Muscle of arm (tissue), 12 donors: Measurements from ENCODE around the gene UBE2H. TPM values are rescaled to one million over a fixed set of nuclear protein-coding genes. Genes with fewer than 3 reads are reported as not detected.
"Not testable (repeated sequence)": the region's sequence is repeated elsewhere in the genome, so short reads cannot be mapped to it uniquely, and the experiment has no call there.

Experiments used
- DNase-seq: peaks from one replicate; pipeline ENCODE4 v3.0.0-alpha.2; 2013
- polyA plus RNA-seq, 12 donors: library from polyadenylated mRNA; unstranded; fragments of 120-200 nt; gene quantifications; one replicate each; pipeline ENCODE4 v1.2.1, GENCODE V29; 2013; ENCODE audit not compliant: insufficient read length in 12 of 12

The UBE2H gene
- polyA plus RNA-seq, 12 donors = 80.2 to 127 (median 104) TPM; not detected in 1

DNA sequence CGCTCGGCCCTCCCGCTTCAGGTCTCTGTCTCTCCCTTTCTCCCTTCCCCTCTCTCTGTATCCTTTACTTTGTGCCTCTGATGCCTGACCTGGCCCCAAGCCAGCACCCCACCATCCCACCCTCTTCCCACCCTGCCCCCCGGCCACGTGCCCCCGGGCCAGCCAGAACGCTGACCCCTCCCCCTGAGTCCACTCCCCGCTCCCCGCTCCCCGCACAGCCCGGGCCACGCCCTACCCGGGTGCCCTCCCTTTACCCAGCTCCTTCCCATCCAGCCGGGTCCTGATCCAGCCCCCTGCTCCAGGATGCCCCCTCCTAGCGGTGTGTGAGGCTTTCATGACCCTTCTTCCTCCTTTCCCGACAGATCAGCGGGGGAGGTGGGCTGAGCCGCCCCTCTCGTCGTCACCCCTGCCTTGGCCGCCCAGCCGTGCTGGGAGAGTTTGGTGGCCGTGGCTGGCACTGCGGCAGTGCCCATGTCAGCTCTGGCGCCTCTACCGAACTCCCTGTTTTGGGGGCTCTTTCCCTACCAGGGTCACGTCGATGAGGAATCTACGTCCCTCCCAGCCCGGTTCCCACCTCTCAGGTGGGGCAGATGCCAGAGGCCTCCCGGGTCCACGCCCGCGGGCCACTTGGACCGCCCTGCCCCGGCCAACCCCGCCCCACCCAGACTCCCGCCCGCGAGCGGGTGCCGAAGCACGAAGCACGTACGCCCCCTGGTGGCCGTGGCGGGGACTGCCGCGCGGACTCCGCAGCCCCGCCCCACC is 127.4 kb downstream of the UBE2H start:
- peak; percentile 88 for DNase-seq

DNA sequence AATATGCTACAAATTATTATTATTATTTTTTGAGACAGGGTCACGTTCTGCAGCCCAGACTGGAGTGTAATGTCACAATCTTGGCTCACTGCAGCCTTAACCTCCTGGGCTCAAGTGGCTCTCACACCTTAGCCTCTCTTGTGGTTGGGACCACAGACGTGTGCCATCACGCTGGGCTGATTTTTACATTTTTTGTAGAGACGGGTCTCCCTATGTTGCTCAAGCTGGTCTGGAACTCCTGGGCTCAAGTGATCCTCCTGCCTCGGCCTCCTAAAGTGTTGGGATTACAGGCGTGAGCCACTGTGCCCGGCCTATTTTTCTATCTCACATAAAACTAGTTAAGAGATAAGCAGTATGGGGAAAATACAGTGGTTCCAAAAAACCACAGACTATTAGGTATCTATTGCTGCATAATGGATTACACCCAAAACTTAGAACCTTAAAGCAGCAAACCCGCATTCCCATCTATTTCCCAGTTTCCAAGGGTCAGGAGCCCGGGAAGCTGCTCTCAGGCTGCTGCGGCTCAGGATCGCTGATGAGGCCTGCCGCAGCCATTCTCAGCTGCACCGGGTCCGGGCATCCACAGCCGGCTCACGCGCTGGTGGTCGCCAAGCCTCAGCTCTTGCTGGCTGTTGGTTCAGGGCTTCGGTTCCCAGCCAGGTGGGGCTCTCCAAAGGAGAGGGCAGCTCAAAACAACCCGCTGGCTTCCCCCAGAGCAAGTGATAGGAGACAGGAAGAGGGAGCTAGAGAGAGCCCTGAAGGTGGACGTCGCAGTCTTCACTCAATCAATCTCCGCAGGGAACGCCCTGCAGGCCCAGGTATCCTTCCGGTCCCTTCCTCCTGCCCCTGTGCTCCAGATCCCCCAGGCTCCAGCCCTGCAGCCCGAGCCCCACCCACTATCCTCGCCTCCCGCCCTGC is 128.2 kb downstream of the UBE2H start:
- no peak for DNase-seq

DNA sequence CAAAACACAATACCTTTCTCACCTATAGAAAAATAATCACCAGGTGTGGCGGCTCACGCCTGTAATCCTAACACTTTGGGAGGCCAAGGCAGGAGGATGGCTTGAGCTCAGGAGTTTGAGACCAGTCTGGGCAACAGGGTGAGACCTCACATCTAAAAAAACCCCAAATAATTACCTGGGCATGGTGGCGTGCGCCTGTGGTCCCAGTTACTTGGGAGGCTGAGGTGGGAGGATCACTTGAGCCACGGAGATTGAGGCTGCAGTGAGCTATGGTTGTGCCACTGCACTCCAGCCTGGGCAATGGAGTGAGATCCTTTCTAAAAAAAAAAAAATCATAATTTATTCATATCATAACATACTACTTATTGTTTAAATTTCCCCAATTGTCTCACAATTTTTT is 129.6 kb downstream of the UBE2H start:
- DNase-seq = not testable (repeated sequence)

DNA sequence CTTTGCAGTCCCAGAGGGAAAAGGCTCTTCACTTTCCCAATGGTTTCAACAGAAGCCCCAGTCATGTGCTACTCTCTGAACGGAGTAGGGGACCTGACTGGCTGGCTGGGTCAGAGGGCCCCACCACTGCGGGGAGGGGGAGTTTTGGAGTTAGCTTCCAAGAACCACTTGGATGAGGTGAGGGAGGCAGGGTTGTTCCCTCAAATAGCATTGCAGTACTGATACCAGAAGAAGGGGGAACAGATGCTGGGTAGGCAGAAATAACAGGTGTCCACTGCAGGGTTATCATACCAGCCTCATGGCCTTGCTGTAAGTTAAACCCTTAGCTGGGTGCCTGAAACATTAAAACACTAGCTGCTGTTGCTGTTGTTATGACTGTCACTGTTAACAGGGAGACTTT is 131.3 kb downstream of the UBE2H start:
- no peak for DNase-seq

DNA sequence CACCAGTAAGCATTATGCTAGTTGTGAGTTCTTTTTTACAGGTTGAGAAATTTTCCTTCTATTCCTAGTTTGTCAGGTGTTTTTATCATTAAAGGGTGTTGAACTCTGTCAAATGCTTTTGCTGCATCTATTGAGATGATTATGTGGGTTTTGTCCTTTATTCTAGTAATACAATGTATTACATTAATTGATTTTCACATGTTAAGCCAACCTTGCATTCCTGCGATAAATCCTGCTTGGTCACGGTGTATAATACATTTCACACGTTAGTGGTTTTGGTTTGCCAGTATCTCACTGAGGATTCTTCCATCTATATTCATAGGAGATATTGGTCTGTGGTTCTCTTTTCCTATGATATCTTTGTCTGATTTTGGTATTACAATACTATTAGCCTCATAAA is 136.0 kb downstream of the UBE2H start:
- DNase-seq = no peak

DNA sequence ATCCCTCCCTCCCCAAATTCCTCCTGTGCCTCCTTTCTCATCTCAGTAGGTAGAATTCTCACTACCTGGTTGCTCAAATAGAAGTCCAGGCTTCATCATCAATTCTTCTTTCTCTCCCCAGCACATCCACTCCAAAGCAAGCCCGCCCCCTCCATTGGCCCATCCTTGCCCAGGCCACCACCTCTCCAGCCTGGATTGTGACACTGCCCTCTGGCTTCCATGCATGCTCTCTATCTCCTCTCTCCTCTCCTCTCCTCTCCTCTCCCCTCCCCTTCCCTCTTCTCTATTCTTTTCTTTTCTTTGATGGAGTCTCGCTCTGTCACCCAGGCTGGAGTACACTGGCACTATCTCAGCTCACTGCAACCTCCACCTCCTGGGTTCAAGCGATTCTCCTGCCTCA is 144.9 kb downstream of the UBE2H start:
- no peak for DNase-seq

DNA sequence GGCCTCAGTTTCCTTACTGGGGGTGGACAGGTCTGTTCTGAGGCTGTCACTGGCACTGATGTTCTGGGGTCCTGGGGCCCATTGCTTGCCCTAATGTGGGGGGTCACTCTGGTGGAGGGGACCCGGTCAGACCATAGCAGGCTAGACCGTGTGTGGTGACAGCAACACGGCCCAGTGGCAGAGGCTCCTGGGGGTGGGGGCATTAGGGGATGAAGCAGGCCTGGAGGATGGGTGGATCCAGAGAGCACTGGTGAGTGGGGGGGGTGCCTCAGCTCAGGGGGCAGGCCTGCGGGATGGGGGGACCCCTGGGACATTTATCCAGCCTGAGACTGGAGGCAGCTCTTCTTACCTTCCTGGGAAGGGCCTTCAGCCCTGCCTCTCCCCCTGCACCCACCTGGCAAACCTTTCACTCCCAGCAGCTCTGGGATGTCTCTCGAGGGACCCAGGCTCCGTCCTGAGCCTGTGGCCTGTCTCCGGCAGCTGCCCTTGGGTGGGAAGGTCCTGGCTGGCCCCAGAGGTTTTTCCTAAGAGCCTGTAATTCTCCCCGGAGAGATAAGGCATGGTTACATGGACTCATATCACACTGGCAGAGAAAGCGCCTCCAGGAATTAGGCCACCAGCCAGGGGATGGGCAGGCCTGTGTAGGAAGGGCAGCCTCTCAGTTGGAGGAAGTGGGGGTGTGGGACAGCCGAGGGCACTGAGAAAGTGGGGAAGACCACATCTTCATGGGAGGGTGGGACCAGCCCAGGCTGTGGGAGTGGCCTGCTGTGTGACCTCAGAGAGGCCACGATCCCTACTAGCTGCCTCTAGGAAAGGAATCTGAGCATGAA is 147.7 kb downstream of the UBE2H start:
- DNase-seq = no peak

DNA sequence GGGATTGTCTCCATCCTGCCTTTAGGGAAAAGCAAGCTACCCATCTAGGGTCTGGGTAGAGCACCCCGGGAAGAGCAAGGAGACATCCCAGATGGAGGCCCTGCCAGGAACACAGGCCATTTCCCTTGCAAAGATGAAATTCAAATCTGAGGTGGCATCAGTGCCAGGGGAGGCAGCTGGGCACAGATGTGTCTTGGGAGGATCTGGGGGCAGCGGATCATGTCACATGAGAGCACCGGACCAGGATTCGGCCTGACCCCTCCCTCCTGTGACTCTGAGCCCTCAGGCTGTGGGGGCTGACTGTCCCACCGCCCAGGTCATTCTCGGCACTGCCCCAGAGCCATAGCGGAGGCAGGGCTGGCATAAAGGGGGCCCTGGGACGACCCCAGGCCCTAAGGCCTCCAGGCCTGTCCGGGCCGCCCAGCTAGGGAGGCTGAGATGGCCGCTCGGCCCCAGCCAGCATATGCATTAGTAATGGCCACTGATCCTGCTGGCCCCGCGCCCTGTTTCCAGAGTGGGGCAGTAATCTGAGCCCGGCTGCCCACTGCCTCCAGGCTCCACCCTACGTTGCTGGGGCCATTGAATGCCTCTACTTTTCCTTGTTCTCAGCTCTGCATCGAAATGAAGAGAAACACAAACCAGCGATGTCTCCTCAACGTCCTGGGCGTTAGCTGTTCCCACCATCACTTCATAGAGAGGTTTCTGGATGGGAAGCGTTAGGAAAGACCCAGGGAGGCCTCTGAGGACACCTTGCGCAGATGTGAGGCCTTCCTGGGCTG is 148.5 kb downstream of the UBE2H start:
- no peak for DNase-seq

DNA sequence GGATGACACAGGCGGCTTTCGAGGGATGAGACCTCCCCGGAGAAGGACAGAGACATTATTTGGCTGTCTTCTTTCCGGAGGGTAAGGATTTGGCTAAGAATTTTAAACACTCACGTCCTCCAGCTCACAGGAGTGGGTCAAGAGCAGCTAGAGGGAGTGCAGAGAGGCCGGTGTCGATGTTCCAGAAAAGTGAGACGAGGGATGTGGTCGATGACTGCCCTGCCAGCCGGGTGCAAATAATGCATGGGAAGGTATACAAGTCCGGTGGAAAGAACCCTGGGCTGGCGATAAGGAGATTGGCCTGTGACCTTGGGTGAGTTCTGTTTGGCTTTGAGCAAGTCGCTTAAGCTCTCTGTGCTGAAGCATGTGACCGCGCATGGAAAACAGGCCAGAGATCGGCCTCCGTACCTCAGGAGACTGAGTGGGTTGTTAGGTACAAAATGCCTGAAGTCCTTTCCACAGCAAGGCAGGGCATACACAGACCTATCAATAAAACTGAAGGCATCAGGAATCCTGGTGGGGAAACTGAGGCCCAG is 149.1 kb downstream of the UBE2H start:
- no peak for DNase-seq

DNA sequence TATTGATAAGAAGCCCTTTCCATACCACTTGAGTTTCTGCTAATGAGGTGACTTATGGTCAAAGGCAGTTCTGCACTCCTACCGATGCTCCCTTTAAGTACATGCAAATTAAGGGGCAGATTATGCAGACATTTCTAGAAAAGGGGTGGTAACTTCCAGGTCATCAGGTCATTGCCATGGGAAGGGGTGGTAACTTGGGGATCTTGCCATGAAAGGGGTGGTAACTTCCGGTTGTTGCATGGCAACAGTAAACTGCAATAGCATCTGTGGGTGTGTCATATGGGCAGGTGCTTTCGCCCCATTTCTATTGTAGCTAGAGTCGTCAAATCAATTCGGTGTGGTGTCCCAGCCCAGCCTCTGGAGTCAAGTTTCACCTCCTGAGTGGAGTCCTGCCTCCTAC is 150.9 kb downstream of the UBE2H start:
- DNase-seq = no peak

DNA sequence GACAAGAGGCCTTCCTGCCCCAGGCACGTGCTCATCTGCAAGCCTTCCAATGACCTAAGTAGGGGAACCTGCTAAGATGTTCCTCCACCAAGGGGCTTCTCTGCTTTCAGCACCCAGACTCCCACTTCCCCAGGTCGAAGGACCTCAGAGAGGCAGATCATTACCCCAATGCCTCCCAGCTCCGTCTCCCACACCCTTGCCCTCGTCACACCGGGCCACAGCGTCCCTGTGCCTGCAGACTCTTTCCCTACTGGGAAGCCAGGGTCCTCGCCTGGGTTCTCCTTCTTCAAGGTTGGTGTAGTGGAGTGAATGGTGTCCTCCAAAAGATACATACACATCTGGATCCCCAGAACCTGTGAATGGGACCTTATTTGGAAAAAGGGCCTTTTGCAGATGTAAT is 151.9 kb downstream of the UBE2H start:
- no peak for DNase-seq

DNA sequence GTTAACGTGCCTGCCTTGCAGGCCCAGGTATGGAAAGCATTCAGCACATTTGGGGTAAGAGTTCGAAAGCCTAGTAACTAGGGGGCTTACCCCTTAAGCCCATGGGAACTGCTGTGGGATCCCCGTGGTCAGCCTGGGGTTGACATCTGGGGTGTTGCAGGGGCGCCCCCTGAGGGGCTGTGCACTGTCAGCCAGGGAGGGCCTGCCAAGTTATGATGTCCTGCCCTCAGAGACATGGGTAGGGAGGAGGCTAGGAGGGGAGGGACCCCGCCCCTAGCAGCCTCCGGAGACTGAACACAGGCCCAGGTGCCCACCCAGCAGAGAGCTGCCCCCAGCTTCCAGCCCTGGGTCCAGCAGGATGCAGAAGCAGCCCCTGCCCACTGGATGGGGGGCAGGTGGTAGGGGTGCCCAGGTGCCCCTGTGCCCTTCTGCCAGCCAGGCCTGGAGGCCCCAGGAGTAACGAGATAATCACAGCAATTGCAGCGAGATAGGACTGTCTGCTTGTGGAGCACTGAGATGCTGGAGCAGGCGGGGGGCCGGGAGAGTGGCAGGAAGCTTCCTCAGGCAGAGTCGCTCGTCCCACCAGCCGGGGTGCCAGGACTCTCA is 153.3 kb downstream of the UBE2H start:
- DNase-seq = no peak

DNA sequence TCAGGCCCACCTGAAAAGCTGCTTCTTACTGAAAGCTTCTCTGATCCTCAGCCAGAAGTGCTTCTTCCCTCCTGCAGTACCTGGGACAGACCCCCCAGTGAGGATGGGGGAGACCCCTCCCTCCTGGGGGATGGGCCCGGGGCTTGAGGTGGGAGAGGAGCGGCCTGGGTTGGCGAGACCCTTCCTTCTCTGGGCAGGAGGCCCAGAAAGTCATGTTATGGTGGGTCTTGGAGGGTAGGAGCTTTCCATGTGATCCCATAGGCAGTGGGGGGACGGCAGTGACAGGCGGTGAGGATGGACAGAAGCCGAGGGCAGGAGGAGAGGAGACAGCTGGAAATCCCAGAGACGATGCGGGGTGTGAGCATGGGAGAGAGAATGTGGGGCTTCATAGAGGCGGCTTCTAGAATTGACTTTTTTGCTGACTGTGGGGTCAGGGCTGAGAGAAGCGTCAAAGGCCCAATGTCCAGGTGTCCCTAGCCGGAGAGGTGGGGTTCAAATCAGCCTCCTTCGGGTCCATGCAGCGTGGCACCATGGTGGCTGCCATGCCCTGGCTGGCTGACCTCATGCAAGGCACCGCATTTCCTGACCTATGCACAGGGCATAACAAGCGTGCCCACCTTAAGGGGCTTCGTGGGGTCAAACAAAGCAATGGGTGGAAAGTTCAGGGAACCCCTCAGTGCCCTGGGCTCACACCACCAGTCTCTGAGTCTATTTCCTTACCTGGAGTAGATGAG is 154.0 kb downstream of the UBE2H start:
- no peak for DNase-seq

DNA sequence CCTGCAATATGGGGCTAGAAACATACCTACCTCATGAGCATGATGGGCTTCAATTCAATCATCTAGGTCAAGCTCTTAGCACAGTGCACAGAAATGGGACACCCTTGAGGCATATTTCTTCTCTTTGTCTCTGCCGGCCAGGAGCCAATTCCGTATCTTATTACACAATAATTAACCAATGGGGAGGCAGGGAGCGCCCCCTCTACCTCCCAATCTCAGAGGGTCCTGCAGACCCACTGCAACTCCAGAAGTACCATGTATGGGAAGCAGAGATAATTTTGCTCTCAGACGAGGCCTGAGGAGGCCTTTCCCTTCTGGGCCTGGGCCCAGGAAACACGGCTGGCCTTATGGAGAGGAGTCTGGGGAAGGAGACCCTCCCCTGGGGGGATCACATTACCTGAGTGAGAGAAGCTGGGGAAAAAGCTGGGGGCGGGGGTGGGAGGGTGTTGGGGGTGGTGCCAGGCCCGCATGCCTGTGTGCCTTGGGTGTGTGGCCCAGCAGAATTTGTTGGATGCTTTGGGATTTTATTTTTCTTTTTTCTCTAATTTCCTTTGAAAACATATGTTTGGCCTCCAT is 155.5 kb downstream of the UBE2H start:
- DNase-seq = no peak

DNA sequence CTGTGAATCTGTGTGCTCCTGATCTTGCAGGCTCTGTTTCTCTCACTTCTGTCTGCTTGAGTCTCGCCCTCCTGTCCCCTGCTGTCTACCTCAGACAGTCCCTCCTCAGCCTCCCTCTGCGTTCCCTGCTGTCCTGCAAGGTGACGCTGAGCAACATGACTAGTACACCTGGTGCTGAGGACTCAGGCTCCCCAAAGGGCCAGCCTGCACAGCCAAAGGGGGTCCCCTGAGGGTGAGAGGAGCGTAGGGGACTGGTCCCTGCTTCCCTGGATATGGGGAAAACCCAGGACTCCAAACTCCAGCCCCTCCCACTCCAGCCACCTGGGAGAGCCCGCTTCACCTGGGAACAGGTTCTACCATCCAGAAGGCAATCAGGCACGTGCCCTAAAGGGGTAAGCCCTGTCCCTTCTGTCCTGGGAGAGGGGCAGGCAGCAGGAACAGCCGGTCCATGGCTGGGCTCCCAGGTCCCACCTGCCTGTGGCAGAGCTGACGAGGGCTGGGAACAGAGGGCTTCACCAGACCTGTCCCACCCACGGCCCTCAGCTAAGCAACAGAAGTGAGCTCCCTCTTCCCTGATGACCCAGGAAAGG is 156.5 kb downstream of the UBE2H start:
- DNase-seq = no peak

DNA sequence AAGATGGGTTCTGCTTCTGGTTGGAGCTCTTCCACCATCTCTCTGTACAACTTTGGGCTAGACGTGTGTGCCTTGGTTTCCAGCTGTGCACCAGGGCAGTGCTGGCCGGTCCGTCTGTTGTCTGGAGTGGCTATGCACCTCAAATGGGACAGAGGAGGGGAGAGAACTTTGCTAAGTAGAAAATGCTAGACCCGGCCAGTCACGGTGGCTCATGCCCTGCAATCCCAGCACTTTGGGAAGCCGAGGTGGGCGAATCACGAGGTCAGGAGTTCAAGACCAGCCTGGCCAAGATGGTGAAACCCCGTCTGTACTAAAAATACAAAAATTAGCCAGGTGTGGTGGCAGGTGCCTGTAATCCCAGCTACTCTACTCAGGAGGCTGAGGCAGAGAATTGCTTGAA is 158.3 kb downstream of the UBE2H start:
- DNase-seq = not testable (repeated sequence)

DNA sequence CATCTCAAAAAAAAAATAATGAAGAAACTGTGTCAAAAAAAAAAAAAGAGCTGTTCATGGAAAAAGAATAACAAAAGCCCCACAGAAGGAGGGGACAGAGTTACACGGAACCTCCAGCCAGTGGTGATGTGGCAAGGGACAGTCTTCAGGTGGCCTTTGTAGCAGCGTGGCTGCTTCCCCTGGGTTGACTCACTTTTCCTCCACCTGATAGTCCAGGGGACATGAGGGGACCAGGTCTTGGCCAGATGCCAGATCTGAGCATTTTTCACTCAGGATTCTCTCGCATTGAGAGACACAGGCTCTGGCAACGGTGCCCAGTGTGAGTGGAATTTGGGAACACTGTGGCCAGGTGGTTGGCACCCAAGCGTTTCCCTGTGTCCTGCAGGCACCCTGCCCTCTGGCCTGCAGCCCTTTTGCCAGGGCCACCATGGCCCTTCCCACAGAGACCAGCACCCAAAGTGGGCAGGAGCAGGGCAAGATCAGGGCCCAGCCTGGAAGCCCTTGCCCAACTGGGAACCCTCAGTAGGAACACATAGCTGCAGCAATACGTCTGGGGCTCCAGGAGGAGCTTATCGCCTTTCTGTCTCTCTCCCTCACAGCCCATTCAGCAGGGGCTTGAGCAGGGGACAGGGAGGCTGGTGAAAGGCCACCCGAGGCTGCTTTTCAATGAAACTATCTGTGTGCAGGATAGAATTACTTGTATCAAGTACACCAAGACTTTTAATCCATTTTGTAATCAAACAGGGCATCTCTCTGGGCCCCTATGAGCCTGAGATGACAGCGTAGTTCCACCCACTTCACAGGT is 159.1 kb downstream of the UBE2H start:
- no peak for DNase-seq

DNA sequence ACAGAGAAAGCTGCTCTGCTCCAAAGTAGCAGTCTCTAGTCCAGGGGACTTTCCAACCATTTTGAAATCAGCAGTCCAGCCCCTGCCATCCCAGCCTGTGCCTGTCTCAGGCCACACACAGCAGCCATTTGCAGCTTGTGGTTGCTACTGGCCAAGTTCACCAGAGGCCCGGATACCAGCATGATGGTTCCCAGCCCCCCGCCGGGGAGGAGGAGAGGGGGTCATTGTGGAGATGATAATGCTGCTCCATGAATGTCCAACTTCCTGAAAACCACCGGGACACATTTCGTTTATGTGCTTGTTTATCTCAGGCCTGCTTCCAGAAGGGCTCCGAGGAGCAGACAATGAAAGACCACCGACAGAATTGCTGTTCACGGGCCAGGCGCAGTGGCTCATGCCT is 160.0 kb downstream of the UBE2H start:
- DNase-seq = no peak
